Left ventricle myocardium inferior (tissue), 1 donor: Measurements from ENCODE around the gene AMZ1. TPM values are rescaled to one million over a fixed set of nuclear protein-coding genes. Genes with fewer than 3 reads are reported as not detected.
"Not testable (repeated sequence)": the region's sequence is repeated elsewhere in the genome, so short reads cannot be mapped to it uniquely, and the experiment has no call there.

Source experiments
- DNase-seq: peaks from one replicate; pipeline ENCODE4 v3.0.0-alpha.2; 2020
- H3K27ac ChIP-seq: fragments of 200-600 bp; replicated peaks from 2 replicates; pipeline ENCODE4 v1.8.0; 2021
- H3K27me3 ChIP-seq: fragments of 200-600 bp; 2 replicates; pipeline ENCODE4 v1.8.0; 2021; ENCODE audit warnings: low read depth
- H3K36me3 ChIP-seq: fragments of 200-600 bp; 2 replicates; pipeline ENCODE4 v1.8.0; 2021
- H3K4me1 ChIP-seq: fragments of 200-600 bp; 2 replicates; pipeline ENCODE4 v1.8.0; 2021
- H3K4me3 ChIP-seq: fragments of 200-600 bp; 2 replicates; pipeline ENCODE4 v1.8.0; 2021; ENCODE audit warnings: mild to moderate bottlenecking, moderate library complexity
- H3K9me3 ChIP-seq: fragments of 200-600 bp; replicated peaks from 2 replicates; pipeline ENCODE4 v1.8.0; 2021
- CTCF ChIP-seq: fragments of 200-600 bp; IDR thresholded peaks from 2 replicates; pipeline ENCODE4 v1.8.0; 2021; ENCODE audit warnings: antibody characterized with exemption, mild to moderate bottlenecking, borderline replicate concordance
- intact Hi-C: fragments of 100-400 bp; cut with micrococcal nuclease; formaldehyde crosslinking; loops from one replicate; pipeline ENCODE4 v1.11.0; 2022
- total RNA-seq: library from RNA; stranded (reverse); fragmentation: NEBNext Ultra II Directional; extraction: Animal tissue kit (Norgen Biotek cat#: 25700); gene quantifications from one replicate; pipeline ENCODE4 v1.2.1, GENCODE V29; 2021
- donor health status: DM: no; HTN: yes; CAD: no; lungs with severe emphysema.

The AMZ1 gene
- total RNA-seq, 1 donor from 2014 or later, result 0.11 TPM

- peaks cover 59% of the 10 kb centered on the region for H3K36me3 ChIP-seq
- H3K4me3 ChIP-seq, result no peak overlapping the region
- H3K4me1 ChIP-seq, result peaks cover 10% of the 10 kb centered on the region
- TF ChIP-seq CTCF, result no peak
- H3K27me3 ChIP-seq, result no peaks in the 10 kb centered on the region
- H3K9me3 ChIP-seq, result no peaks in the 10 kb centered on the region
- intact Hi-C loops, result no loop called here
- no peak for DNase-seq
- no peak overlapping the region for H3K27ac ChIP-seq
Measured at GRCh38 chr7:2724453-2725177, 36.6 kb downstream of the AMZ1 start.

DNA sequence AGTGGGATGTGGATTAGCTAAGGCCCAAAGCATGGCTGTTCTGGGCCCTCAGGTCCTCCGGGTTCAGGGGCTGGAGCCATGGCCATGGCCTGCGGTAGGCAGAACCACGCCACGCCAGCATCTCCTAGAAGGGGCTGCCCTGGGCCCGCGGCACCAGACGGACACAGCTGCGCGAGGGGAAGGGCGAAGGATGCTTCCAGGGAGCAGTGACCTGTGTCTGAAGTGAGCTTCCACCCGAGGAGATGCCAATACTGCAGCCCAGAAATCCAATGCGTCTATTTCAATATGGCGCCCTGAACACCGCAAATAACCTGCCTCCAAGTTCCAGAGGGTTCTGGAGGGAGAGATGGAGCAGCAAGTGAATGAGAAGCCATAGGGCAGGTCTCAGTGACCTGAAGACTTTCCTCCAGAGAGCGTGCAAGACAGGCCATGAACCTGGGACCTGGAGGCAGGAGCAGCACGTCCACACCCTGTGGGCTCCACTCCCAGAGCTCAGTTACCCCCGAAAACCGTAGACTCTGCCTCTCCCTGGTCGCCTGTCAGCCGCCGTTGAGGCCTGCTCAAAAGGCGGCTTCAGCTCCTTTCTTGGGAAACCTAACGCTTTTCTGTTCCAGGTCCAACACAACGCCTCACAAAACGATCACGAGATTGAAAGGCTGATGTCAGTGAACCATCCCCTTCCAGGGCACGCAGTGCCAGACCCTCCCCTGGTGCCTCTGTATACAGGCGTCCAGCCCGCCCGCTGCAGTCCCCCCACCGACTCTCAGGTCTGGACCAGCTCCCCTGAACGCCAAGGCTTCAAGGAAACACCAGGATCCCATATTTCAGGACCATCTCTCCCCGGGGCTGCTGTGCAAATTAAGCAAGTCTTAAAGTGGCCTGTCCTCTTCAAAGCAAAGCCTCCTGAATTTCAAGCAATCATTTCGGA, 37.4 kb downstream of the AMZ1 start:
- TF ChIP-seq CTCF, result no peak
- Histone ChIP-seq H3K9me3 (no peaks in the 10 kb centered on the region), H3K27ac (no peak overlapping the region), H3K4me1 (peaks cover 18% of the 10 kb centered on the region), H3K36me3 (peaks cover 67% of the 10 kb centered on the region), H3K4me3 (no peak overlapping the region), H3K27me3 (no peaks in the 10 kb centered on the region)
- intact Hi-C loops, result no loop called here
- peak; percentile 8 for DNase-seq

GRCh38 chr7:2726316-2727018, 38.5 kb downstream of the AMZ1 start:
- no peak overlapping the region for H3K4me3 ChIP-seq
- no peaks in the 10 kb centered on the region for H3K27me3 ChIP-seq
- TF ChIP-seq CTCF, result no peak
- peaks cover 70% of the 10 kb centered on the region for H3K36me3 ChIP-seq
- peak; percentile 1 for DNase-seq
- H3K27ac ChIP-seq, result no peak overlapping the region
- intact Hi-C loops, result no loop called here
- H3K9me3 ChIP-seq, result no peaks in the 10 kb centered on the region
- peaks cover 19% of the 10 kb centered on the region for H3K4me1 ChIP-seq

DNA sequence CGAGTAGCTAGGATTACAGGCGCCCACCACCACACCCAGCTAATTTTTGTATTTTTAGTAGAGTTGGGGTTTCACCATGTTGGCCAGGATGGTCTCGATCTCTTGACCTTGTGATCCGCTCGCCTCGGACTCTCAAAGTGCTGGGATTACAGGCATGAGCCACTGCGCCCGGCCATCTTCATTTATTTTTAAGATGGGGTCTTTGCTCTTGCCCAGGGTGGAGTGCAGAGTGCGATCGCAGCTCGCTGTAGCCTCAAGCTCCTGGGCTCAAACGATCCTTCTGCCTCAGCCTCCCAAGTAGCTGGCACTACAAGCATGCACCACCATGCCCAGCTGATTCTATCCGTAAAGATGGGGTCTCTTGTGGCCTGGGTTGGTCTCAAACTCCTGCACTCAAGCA, 39.2 kb downstream of the AMZ1 start:
- Histone ChIP-seq H3K4me1 (peaks cover 23% of the 10 kb centered on the region), H3K36me3 (peaks cover 72% of the 10 kb centered on the region)
- intact Hi-C loops, H3K27ac ChIP-seq, H3K9me3 ChIP-seq, H3K4me3 ChIP-seq, H3K27me3 ChIP-seq: not testable (repeated sequence)
- DNase-seq, result peak; percentile 1

- TF ChIP-seq CTCF, result no peak
- Histone ChIP-seq H3K4me1 (peaks cover 36% of the 10 kb centered on the region), H3K4me3 (peak overlapping the region; percentile 9), H3K27ac (peak overlapping the region; percentile 52), H3K27me3 (no peaks in the 10 kb centered on the region), H3K36me3 (peaks cover 64% of the 10 kb centered on the region), H3K9me3 (peaks cover 3% of the 10 kb centered on the region)
- intact Hi-C loops, result no loop called here
- DNase-seq, result no peak
Measured at GRCh38 chr7:2728316-2729030, 40.5 kb downstream of the AMZ1 start.
